Measurements from ENCODE around the gene SEMA4B. TPM values are rescaled to one million over a fixed set of nuclear protein-coding genes. Genes with fewer than 3 reads are reported as not detected.

The SEMA4B gene
- total and polyA plus RNA-seq, 2 of the 8 experiments (the other 6 are each of a cell fraction or from before 2014, with no cell fraction given): 42.7 to 43.0 TPM

DNA sequence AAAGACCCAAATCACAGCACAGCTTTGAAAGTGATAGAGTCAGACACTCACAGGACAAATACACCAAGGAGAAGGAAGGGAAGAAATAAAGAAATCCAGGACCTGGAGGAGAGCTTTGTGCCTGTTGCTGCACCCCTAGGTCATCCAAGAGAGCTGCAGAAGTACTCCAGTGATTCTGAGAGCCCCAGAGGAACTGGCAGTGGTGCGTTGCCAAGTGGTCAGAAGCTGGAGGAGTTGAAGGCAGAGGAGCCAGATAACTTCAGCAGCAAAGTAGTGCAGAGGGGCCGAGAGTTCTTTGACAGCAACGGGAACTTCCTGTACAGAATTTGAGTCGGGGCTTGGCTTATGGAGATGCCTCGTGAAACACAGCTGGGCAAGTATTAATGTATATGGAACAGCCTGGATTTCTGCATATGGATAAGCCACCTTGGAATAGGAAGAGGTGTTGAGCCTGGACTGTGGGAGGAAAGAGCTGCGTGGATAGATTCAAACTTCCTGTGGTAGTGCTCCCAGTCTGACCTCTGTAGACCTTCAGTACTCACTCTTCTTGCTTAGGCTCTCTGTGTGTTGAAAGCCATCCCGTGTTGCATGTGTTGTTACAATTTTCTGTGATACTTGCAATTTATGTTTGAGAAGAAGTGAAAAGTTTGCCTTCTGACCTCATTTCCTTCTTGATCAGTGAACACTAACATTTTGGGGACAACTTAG is 70.5 kb downstream of the SEMA4B start:
- ChIA-PET CTCF (ENCODE audit: partially characterized antibody) (interaction anchor here (1.2 to 2.1 kb wide), 8 partner anchors 9 to 128 kb away, joined by 3 to 9 read pairs (median 5); partner anchors contain the start of gene TTLL13), POLR2A (ENCODE audit: partially characterized antibody) (interaction anchor here (0.6 to 1.5 kb wide), 8 partner anchors 9 to 148 kb away, joined by 3 to 4 read pairs (median 4); partner anchors contain the start of gene TTLL13)
- Histone ChIP-seq H3K23ac (ENCODE audit: insufficient read length) (no peak overlapping the region), H2AFZ (ENCODE audit: low read length) (no peak overlapping the region), H3K79me2 (ENCODE audit: control insufficient read depth in 1 of 2, insufficient read depth in 2 of 2, low read length in 2 of 2) (peaks cover 11 to 59% of the 10 kb centered on the region in 2 experiments), H2AK5ac (ENCODE audit: low read depth, low read length) (no peak overlapping the region), H3K4ac (replicated peaks; ENCODE audit: insufficient read length, low read depth, low read length) (no peak overlapping the region), H4K91ac (replicated peaks; ENCODE audit: insufficient read length, low read length) (no peak overlapping the region), H2BK20ac (ENCODE audit: low read length) (no peak overlapping the region), H3K56ac (replicated peaks; ENCODE audit: insufficient read length, low read depth, low read length) (no peak overlapping the region), H3K36me3 (ENCODE audit: control insufficient read depth in 2 of 4, insufficient read depth in 4 of 4, low read length in 3 of 4) (peaks cover 6 to 46% (median 23%) of the 10 kb centered on the region in 4 experiments), H2BK120ac (replicated peaks; ENCODE audit: low read depth, low read length) (no peak overlapping the region), H3K18ac (ENCODE audit: extremely low read depth, low read length) (no peak overlapping the region), H3K23me2 (ENCODE audit: low read depth, low read length) (no peaks in the 10 kb centered on the region; the same call in 1 of the 2 replicates), H3K14ac (ENCODE audit: insufficient read length) (no peak overlapping the region), H2BK15ac (ENCODE audit: low read length) (no peak overlapping the region), H3K4me3 (ENCODE audit: extremely low read depth in 1 of 4, insufficient read depth in 2 of 4, low read depth in 3 of 4, low read length in 4 of 4) (no peak overlapping the region), H3K79me1 (ENCODE audit: low read depth, low read length) (peaks cover 10% of the 10 kb centered on the region), H3K4me1 (replicated peaks in 1 of 4; ENCODE audit: control insufficient read depth in 3 of 4, insufficient read depth in 4 of 4, low read length in 3 of 4) (peaks cover 0 to 9% (median 4%) of the 10 kb centered on the region in 4 experiments; a peak in 3 of 7 replicates), H4K5ac (ENCODE audit: insufficient read length, low read depth, low read length) (no peak overlapping the region), H4K20me1 (replicated peaks in 1 of 2; ENCODE audit: control insufficient read depth in 1 of 2, insufficient read depth in 2 of 2, low read length in 2 of 2) (peaks cover 2 to 12% of the 10 kb centered on the region in 2 experiments), H2BK12ac (ENCODE audit: low read depth, low read length) (no peak overlapping the region), H3K9me3 (ENCODE audit: insufficient read depth in 2 of 2, low read depth in 1 of 2, low read length in 1 of 2) (no peaks in the 10 kb centered on the region), H3K27me3 (replicated peaks in 1 of 4; ENCODE audit: control insufficient read depth in 3 of 4, extremely low read depth in 1 of 4, insufficient read depth in 3 of 4, low read length in 3 of 4) (no peaks in the 10 kb centered on the region), H4K8ac (ENCODE audit: extremely low read depth, insufficient read depth, low read length) (no peak overlapping the region), H3K9ac (replicated peaks in 1 of 4; ENCODE audit: extremely low read depth in 1 of 4, low read depth in 3 of 4, low read length in 3 of 4) (no peak overlapping the region), H3K27ac (ENCODE audit: low read depth, low read length) (no peak overlapping the region), H3K4me2 (ENCODE audit: insufficient read depth in 1 of 2, low read depth in 2 of 2, low read length in 2 of 2) (no peak overlapping the region), H2BK5ac (ENCODE audit: low read depth, low read length) (no peak overlapping the region)
- WGBS, 2 experiments (ENCODE audit: extremely low coverage in 1 of 2, insufficient coverage in 1 of 2, insufficient read length in 1 of 2, insufficient replicate concordance in 2 of 2, low coverage in 1 of 2, low lambda C conversion rate in 2 of 2, missing lambda C conversion rate in 1 of 2): 92% methylated on average over 7 of the region's 7 CpGs; no CpG with 5 or more reads in 1 of the 2 experiments
- DNase-seq (ENCODE audit: low read depth in 1 of 2, low spot score in 2 of 2) (no peak), FAIRE-seq (no peak)
- TF ChIP-seq SIRT6 (IDR thresholded peaks at IDR 0.05; ENCODE audit: low read length) (no peak), NANOG (IDR thresholded peaks at IDR 0.05; ENCODE audit: insufficient read depth, low read depth, low read length, poor library complexity, severe bottlenecking) (no peak), POLR2AphosphoS5 (IDR thresholded peaks at IDR 0.05; ENCODE audit: low read depth, low read length) (no peak)
